GM12891 (cell line): ENCODE data around the gene RGS7.

Experiments used
- POLR2A ChIP-seq: IDR thresholded peaks from 2 replicates; pipeline ENCODE4 v1.6.1; 2011; ENCODE audit warnings: low read depth, low read length, control low read depth
- POLR2AphosphoS5 ChIP-seq: IDR thresholded peaks from 2 replicates; pipeline ENCODE4 v1.6.1; 2011; ENCODE audit warnings: low read depth, low read length, control low read depth

DNA sequence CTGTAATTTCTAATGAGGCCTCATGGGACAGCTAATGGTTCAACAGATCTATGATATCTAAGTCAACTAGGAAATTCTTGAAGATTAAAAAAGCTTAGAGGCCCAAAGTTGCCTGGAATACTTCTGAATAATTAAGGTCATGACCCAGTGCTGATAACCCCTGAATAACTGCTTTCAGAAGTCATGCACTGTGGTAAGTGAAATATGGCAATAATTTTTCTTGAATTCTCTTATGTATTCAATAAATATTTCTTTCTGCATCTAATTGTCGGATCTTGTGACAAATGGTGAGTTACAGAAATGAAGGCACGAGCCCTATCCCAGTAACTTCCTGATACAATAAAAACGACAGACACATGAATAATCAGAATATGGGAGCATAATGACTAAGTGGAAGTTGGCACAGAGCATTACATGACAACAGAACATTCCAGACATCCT lies 525.8 kb downstream of the RGS7 start:
- TF ChIP-seq POLR2AphosphoS5 (no peak), POLR2A (no peak)
